Skeletal muscle satellite cell (primary cell): ENCODE results near the gene NEK6.

ENCODE experiments used
- H3K27me3 ChIP-seq: 2 replicates; pipeline ENCODE4 v1.7.0; 2013; ENCODE audit warnings: low read length; ENCODE audit not compliant: control insufficient read depth, insufficient read depth
- H3K36me3 ChIP-seq: 2 replicates; pipeline ENCODE4 v1.7.0; 2013; ENCODE audit warnings: mild to moderate bottlenecking, control low read depth, low read length; ENCODE audit not compliant: insufficient read depth
- H3K4me1 ChIP-seq: 2 replicates; pipeline ENCODE4 v1.7.0; 2013; ENCODE audit warnings: low read length; ENCODE audit not compliant: control insufficient read depth, insufficient read depth
- H3K4me2 ChIP-seq: 2 replicates; pipeline ENCODE4 v1.7.0; 2013; ENCODE audit warnings: mild to moderate bottlenecking, low read length
- H3K4me3 ChIP-seq: 2 replicates; pipeline ENCODE4 v1.7.0; 2013; ENCODE audit warnings: low read length
- H3K9ac ChIP-seq: 2 replicates; pipeline ENCODE4 v1.7.0; 2013; ENCODE audit warnings: mild to moderate bottlenecking, low read depth, low read length, moderate library complexity
- H3K9me3 ChIP-seq: replicated peaks from 2 replicates; pipeline ENCODE4 v1.7.0; 2013; ENCODE audit warnings: mild to moderate bottlenecking, control low read depth, low read length

NEK6 gene

GRCh38 chr9:124321935-124322334 is 64.2 kb downstream of the NEK6 start:
- Histone ChIP-seq H3K36me3 (peaks cover 82% of the 10 kb centered on the region), H3K27me3 (no peaks in the 10 kb centered on the region), H3K4me3 (no peak overlapping the region), H3K9me3 (no peaks in the 10 kb centered on the region), H3K4me1 (peaks cover 3% of the 10 kb centered on the region), H3K9ac (no peak overlapping the region), H3K4me2 (no peak overlapping the region)

- H3K4me1 ChIP-seq = peaks cover 3% of the 10 kb centered on the region
These were observed 65.1 kb downstream of the NEK6 start for GRCh38 chr9:124322618-124323432.

GRCh38 chr9:124323904-124324303 is 66.2 kb downstream of the NEK6 start:
- no peaks in the 10 kb centered on the region for H3K9me3 ChIP-seq
- H3K4me2 ChIP-seq = no peak overlapping the region
- peaks cover 88% of the 10 kb centered on the region for H3K36me3 ChIP-seq
- H3K4me3 ChIP-seq = no peak overlapping the region
- H3K27me3 ChIP-seq = no peaks in the 10 kb centered on the region
- no peak overlapping the region for H3K9ac ChIP-seq
- H3K4me1 ChIP-seq = peaks cover 3% of the 10 kb centered on the region

More at GRCh38 chr9:124322618-124323432, 65.1 kb downstream of the NEK6 start:
- Histone ChIP-seq H3K36me3 (peaks cover 84% of the 10 kb centered on the region), H3K27me3 (no peaks in the 10 kb centered on the region), H3K4me2 (no peak overlapping the region), H3K4me3 (no peak overlapping the region), H3K9ac (no peak overlapping the region), H3K9me3 (no peaks in the 10 kb centered on the region)

- H3K27me3 ChIP-seq = no peaks in the 10 kb centered on the region
- peaks cover 95% of the 10 kb centered on the region for H3K36me3 ChIP-seq
- no peaks in the 10 kb centered on the region for H3K9me3 ChIP-seq
- H3K4me3 ChIP-seq = no peak overlapping the region
- H3K4me2 ChIP-seq = no peak overlapping the region
- H3K9ac ChIP-seq = no peak overlapping the region
- H3K4me1 ChIP-seq = no peaks in the 10 kb centered on the region
These were observed 68.1 kb downstream of the NEK6 start for GRCh38 chr9:124325816-124326215.

- Histone ChIP-seq H3K9me3 (no peaks in the 10 kb centered on the region), H3K9ac (no peak overlapping the region), H3K4me3 (no peak overlapping the region), H3K4me2 (no peak overlapping the region), H3K4me1 (no peaks in the 10 kb centered on the region), H3K36me3 (peaks cover 93% of the 10 kb centered on the region), H3K27me3 (no peaks in the 10 kb centered on the region)
These were observed 68.6 kb downstream of the NEK6 start for GRCh38 chr9:124326378-124326777.

GRCh38 chr9:124327491-124327890 is 69.7 kb downstream of the NEK6 start:
- Histone ChIP-seq H3K9ac (no peak overlapping the region), H3K27me3 (no peaks in the 10 kb centered on the region), H3K36me3 (peaks cover 93% of the 10 kb centered on the region), H3K9me3 (no peaks in the 10 kb centered on the region), H3K4me3 (no peak overlapping the region), H3K4me1 (no peaks in the 10 kb centered on the region), H3K4me2 (no peak overlapping the region)

- Histone ChIP-seq H3K4me2 (no peak overlapping the region), H3K27me3 (no peaks in the 10 kb centered on the region), H3K4me3 (no peak overlapping the region), H3K36me3 (peaks cover 93% of the 10 kb centered on the region), H3K4me1 (no peaks in the 10 kb centered on the region), H3K9ac (no peak overlapping the region), H3K9me3 (no peaks in the 10 kb centered on the region)
These were observed 70.5 kb downstream of the NEK6 start for GRCh38 chr9:124328285-124328684.

GRCh38 chr9:124329206-124329792 is 71.5 kb downstream of the NEK6 start:
- H3K27me3 ChIP-seq = no peaks in the 10 kb centered on the region

GRCh38 chr9:124330011-124330697 is 72.4 kb downstream of the NEK6 start:
- Histone ChIP-seq H3K4me3 (no peak overlapping the region), H3K27me3 (no peaks in the 10 kb centered on the region), H3K4me2 (no peak overlapping the region), H3K9ac (no peak overlapping the region), H3K36me3 (peaks cover 86% of the 10 kb centered on the region), H3K9me3 (no peaks in the 10 kb centered on the region), H3K4me1 (no peaks in the 10 kb centered on the region)

More at GRCh38 chr9:124329206-124329792, 71.5 kb downstream of the NEK6 start:
- Histone ChIP-seq H3K4me3 (no peak overlapping the region), H3K36me3 (peaks cover 87% of the 10 kb centered on the region), H3K9ac (no peak overlapping the region), H3K4me2 (no peak overlapping the region), H3K9me3 (no peaks in the 10 kb centered on the region), H3K4me1 (no peaks in the 10 kb centered on the region)

GRCh38 chr9:124331580-124331979 is 73.8 kb downstream of the NEK6 start:
- H3K27me3 ChIP-seq = no peaks in the 10 kb centered on the region
- no peak overlapping the region for H3K9ac ChIP-seq
- H3K4me3 ChIP-seq = no peak overlapping the region
- H3K4me1 ChIP-seq = no peaks in the 10 kb centered on the region
- H3K9me3 ChIP-seq = no peaks in the 10 kb centered on the region
- peaks cover 81% of the 10 kb centered on the region for H3K36me3 ChIP-seq
- no peak overlapping the region for H3K4me2 ChIP-seq

GRCh38 chr9:124332361-124333202 is 74.8 kb downstream of the NEK6 start:
- H3K4me3 ChIP-seq = no peak overlapping the region
- no peaks in the 10 kb centered on the region for H3K4me1 ChIP-seq
- no peak overlapping the region for H3K4me2 ChIP-seq
- H3K9ac ChIP-seq = no peak overlapping the region
- H3K36me3 ChIP-seq = peaks cover 77% of the 10 kb centered on the region
- no peaks in the 10 kb centered on the region for H3K9me3 ChIP-seq
- no peaks in the 10 kb centered on the region for H3K27me3 ChIP-seq
